ENCODE results near the gene USP20. TPM values are rescaled to one million over a fixed set of nuclear protein-coding genes. Genes with fewer than 3 reads are reported as not detected.

The USP20 gene
- total RNA-seq, 6 donors from 2014 or later, result 17.3 to 75.4 (median 26.2) TPM

DNA sequence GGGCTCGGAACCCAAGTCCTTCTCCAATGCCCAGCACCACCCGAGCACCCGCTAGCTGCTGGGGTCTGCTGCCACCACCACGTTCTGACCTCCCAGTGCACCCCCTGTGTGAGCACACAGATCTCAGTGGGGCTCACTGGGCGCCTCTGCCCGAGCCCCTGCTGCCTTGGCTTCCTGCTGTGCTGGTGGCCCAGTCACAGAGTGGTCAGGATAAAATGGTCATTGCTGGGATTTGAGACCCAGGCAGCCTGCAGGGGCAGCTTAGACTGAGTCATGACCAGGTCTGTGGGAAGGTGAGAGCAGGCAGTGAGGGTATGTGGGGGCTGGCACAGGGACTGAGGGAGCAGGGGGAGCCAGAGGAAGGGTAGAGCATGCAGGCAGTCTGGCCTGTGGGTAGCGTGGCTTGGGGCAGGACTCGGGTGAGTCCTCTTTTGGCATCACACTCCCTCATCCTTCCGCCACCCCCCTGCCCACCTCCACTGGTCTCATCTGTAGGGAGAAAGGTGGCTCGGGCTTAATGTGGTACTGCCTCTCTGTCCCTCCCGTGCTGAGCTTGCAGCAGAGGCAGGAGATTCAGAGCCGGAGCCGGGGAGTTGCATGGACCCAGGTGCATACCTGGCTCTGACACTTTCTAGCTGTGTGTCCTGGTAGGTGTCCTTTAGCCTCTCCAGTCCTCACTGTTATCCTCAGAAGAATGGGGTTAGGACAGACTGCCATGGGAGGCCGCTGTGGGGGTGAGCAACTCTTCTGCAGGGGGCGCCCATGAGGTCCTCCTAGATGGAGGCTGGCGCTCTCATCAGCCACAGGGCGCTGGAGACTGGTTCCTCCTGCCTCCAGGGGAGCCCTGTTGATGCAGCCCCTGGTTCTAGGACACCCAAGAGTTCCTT lies 32.1 kb downstream of the USP20 start:
- TF ChIP-seq EP300 (IDR thresholded peaks at IDR 0.05) (no peak), POLR2A (IDR thresholded peaks at IDR 0.05) (no peak), POLR2AphosphoS5 (IDR thresholded peaks at IDR 0.05) (no peak), CTCF (IDR thresholded peaks at IDR 0.05) (no peak)
- Histone ChIP-seq H3K36me3 (peaks cover 0 to 49% (median 26%) of the 10 kb centered on the region in 4 donors), H3K4me1 (no peaks in the 10 kb centered on the region), H3K27me3 (no peaks in the 10 kb centered on the region), H3K9me3 (no peaks in the 10 kb centered on the region), H3K27ac (peak overlapping the region in 2 of 4 donors; percentile 39 to 53), H3K4me3 (no peak overlapping the region)
- WGBS, 2 donors, result 80 to 97% methylated on average over 6 to 17 of the region's 17 CpGs
- DNase-seq (peak in 1 of 2 donors; percentile 44), ATAC-seq (ENCODE audit: low FRiP score in 2 of 2) (no peak)

DNA sequence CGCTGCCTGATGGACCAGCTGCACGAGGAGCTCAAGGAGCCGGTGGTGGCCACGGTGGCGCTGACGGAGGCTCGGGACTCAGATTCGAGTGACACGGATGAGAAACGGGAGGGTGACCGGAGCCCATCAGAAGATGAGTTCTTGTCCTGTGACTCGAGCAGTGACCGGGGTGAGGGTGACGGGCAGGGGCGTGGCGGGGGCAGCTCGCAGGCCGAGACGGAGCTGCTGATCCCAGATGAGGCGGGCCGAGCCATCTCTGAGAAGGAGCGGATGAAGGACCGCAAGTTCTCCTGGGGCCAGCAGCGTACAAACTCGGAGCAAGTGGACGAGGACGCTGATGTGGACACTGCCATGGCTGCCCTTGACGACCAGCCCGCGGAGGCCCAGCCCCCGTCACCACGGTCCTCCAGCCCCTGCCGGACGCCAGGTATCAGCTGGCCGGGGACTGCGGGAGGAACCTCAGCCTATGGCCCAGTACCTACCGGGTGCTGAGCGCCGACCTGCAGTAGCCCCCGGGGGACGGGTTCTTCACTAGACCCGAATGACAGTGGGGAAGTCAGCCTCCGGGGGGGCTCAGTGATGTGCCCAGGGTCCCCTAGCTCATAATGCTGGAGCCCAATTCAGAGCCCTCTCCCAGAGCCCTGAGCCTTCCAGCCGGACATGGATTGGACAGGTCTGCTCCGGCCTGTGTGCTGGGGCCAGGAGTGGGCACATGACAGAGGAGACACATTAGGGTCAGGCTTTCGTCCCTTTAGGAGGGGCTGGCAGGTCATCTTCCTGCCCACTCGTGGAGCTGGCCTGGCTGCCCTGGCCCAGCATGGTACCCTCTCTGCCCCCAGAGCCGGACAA lies 33.0 kb downstream of the USP20 start:
- ATAC-seq (ENCODE audit: low FRiP score in 2 of 2), result peak; percentile 1 to 6
- H3K9me3 ChIP-seq, result no peaks in the 10 kb centered on the region
- H3K36me3 ChIP-seq, result peaks cover 0 to 43% (median 22%) of the 10 kb centered on the region in 4 donors
- TF ChIP-seq POLR2A (IDR thresholded peaks at IDR 0.05) (no peak), POLR2AphosphoS5 (IDR thresholded peaks at IDR 0.05) (no peak), CTCF (IDR thresholded peaks at IDR 0.05) (no peak), EP300 (IDR thresholded peaks at IDR 0.05) (no peak)
- no peak overlapping the region for H3K4me3 ChIP-seq
- no peaks in the 10 kb centered on the region for H3K27me3 ChIP-seq
- H3K4me1 ChIP-seq, result no peaks in the 10 kb centered on the region
- peak in 1 of 2 donors; percentile 68 for DNase-seq
- WGBS, 2 donors, result 90 to 94% methylated on average over 33 to 43 of the region's 48 CpGs
- H3K27ac ChIP-seq, result peak overlapping the region in 2 of 4 donors; percentile 53 to 75

DNA sequence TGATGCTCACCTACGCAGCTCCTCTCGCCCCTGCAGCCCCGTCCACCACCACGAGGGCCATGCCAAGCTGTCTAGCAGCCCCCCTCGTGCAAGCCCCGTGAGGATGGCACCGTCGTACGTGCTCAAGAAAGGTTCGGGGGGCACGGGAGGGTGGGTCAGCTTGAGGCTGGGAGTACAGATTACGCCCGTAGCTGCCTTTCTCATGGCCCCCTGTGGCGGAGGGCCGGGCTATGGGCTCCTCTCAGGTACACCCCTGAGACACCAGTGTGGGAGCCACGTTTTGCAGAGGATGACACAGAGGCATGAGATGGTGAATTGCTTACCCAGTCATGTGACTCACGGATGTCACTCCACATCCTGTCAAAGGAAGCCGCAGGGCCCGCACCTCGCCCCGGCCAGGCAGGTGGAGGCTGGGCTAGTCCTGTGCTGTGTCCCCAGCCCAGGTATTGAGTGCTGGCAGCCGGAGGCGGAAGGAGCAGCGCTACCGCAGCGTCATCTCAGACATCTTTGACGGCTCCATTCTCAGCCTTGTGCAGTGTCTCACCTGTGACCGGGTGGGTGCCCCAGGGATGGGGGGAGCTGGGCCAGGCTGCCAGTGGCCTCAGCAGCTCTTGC lies 33.7 kb downstream of the USP20 start:
- ATAC-seq (ENCODE audit: low FRiP score in 2 of 2), result peak; percentile 45 to 58
- no peaks in the 10 kb centered on the region for H3K9me3 ChIP-seq
- TF ChIP-seq POLR2AphosphoS5 (IDR thresholded peaks at IDR 0.05), result no peak
- no peak for TF ChIP-seq CTCF (IDR thresholded peaks at IDR 0.05)
- no peak for TF ChIP-seq POLR2A (IDR thresholded peaks at IDR 0.05)
- no peak for TF ChIP-seq EP300 (IDR thresholded peaks at IDR 0.05)
- H3K36me3 ChIP-seq, result peaks cover 0 to 47% (median 26%) of the 10 kb centered on the region in 4 donors
- no peaks in the 10 kb centered on the region for H3K27me3 ChIP-seq
- H3K27ac ChIP-seq, result peak overlapping the region in 2 of 4 donors; percentile 53 to 75
- no peaks in the 10 kb centered on the region for H3K4me1 ChIP-seq
- H3K4me3 ChIP-seq, result no peak overlapping the region
- 82 to 98% methylated on average over 15 to 27 of the region's 28 CpGs for WGBS, 2 donors
- DNase-seq, result peak; percentile 55 to 90

GRCh38 chr9:129869585-129870501 lies 34.6 kb downstream of the USP20 start:
- H3K4me1 ChIP-seq, result no peaks in the 10 kb centered on the region
- peaks cover 0 to 54% (median 32%) of the 10 kb centered on the region in 4 donors for H3K36me3 ChIP-seq
- H3K9me3 ChIP-seq, result no peaks in the 10 kb centered on the region
- H3K4me3 ChIP-seq, result no peak overlapping the region
- WGBS, 2 donors, result 93 to 98% methylated on average over 8 to 23 of the region's 24 CpGs
- H3K27ac ChIP-seq, result peak overlapping the region in 2 of 4 donors; percentile 53 to 75
- TF ChIP-seq EP300 (IDR thresholded peaks at IDR 0.05), result no peak
- TF ChIP-seq POLR2AphosphoS5 (IDR thresholded peaks at IDR 0.05), result no peak
- TF ChIP-seq POLR2A (IDR thresholded peaks at IDR 0.05), result no peak
- TF ChIP-seq CTCF (IDR thresholded peaks at IDR 0.05), result no peak
- H3K27me3 ChIP-seq, result no peaks in the 10 kb centered on the region
- DNase-seq (peak in 1 of 2 donors; percentile 67), ATAC-seq (ENCODE audit: low FRiP score in 2 of 2) (peak in 1 of 2 donors; percentile 6)

Data from upper lobe of left lung (tissue), 6 donors.